ENCODE results near the gene EXOC3L4.

- TF ChIP-seq TAF1 (IDR thresholded peaks at IDR 0.05; ENCODE audit: low read depth) (no peak), EP300 (conservative IDR thresholded peaks at IDR 0.05; ENCODE audit: poor library complexity, severe bottlenecking) (no peak), EZH2 (IDR thresholded peaks at IDR 0.05; ENCODE audit: borderline replicate concordance, insufficient read depth, low read length, poor library complexity, severe bottlenecking) (no peak), POLR2AphosphoS5 (IDR thresholded peaks at IDR 0.05) (no peak)
- TF ChIP-seq, protein P1, sequence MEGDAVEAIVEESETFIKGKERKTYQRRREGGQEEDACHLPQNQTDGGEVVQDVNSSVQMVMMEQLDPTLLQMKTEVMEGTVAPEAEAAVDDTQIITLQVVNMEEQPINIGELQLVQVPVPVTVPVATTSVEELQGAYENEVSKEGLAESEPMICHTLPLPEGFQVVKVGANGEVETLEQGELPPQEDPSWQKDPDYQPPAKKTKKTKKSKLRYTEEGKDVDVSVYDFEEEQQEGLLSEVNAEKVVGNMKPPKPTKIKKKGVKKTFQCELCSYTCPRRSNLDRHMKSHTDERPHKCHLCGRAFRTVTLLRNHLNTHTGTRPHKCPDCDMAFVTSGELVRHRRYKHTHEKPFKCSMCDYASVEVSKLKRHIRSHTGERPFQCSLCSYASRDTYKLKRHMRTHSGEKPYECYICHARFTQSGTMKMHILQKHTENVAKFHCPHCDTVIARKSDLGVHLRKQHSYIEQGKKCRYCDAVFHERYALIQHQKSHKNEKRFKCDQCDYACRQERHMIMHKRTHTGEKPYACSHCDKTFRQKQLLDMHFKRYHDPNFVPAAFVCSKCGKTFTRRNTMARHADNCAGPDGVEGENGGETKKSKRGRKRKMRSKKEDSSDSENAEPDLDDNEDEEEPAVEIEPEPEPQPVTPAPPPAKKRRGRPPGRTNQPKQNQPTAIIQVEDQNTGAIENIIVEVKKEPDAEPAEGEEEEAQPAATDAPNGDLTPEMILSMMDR (IDR thresholded peaks at IDR 0.05; ENCODE audit: poor library complexity, severe bottlenecking) = no peak
- TF ChIP-seq, protein P2, sequence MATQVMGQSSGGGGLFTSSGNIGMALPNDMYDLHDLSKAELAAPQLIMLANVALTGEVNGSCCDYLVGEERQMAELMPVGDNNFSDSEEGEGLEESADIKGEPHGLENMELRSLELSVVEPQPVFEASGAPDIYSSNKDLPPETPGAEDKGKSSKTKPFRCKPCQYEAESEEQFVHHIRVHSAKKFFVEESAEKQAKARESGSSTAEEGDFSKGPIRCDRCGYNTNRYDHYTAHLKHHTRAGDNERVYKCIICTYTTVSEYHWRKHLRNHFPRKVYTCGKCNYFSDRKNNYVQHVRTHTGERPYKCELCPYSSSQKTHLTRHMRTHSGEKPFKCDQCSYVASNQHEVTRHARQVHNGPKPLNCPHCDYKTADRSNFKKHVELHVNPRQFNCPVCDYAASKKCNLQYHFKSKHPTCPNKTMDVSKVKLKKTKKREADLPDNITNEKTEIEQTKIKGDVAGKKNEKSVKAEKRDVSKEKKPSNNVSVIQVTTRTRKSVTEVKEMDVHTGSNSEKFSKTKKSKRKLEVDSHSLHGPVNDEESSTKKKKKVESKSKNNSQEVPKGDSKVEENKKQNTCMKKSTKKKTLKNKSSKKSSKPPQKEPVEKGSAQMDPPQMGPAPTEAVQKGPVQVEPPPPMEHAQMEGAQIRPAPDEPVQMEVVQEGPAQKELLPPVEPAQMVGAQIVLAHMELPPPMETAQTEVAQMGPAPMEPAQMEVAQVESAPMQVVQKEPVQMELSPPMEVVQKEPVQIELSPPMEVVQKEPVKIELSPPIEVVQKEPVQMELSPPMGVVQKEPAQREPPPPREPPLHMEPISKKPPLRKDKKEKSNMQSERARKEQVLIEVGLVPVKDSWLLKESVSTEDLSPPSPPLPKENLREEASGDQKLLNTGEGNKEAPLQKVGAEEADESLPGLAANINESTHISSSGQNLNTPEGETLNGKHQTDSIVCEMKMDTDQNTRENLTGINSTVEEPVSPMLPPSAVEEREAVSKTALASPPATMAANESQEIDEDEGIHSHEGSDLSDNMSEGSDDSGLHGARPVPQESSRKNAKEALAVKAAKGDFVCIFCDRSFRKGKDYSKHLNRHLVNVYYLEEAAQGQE (IDR thresholded peaks at IDR 0.05; ENCODE audit: borderline replicate concordance) = no peak
These were observed 9.8 kb downstream of the EXOC3L4 start for GRCh38 chr14:103104389-103104653.

Data from neural cell (in vitro differentiated cells).